ENCODE data around the gene CBX3.

DNA sequence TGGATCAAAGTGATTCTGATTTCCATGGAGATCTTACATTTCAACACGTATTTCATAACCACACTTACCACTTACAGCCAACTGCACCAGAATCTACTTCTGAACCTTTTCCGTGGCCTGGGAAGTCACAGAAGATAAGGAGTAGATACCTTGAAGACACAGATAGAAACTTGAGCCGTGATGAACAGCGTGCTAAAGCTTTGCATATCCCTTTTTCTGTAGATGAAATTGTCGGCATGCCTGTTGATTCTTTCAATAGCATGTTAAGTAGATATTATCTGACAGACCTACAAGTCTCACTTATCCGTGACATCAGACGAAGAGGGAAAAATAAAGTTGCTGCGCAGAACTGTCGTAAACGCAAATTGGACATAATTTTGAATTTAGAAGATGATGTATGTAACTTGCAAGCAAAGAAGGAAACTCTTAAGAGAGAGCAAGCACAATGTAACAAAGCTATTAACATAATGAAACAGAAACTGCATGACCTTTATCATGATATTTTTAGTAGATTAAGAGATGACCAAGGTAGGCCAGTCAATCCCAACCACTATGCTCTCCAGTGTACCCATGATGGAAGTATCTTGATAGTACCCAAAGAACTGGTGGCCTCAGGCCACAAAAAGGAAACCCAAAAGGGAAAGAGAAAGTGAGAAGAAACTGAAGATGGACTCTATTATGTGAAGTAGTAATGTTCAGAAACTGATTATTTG lies 16.3 kb upstream of the CBX3 start:
- TF ChIP-seq, protein P1, sequence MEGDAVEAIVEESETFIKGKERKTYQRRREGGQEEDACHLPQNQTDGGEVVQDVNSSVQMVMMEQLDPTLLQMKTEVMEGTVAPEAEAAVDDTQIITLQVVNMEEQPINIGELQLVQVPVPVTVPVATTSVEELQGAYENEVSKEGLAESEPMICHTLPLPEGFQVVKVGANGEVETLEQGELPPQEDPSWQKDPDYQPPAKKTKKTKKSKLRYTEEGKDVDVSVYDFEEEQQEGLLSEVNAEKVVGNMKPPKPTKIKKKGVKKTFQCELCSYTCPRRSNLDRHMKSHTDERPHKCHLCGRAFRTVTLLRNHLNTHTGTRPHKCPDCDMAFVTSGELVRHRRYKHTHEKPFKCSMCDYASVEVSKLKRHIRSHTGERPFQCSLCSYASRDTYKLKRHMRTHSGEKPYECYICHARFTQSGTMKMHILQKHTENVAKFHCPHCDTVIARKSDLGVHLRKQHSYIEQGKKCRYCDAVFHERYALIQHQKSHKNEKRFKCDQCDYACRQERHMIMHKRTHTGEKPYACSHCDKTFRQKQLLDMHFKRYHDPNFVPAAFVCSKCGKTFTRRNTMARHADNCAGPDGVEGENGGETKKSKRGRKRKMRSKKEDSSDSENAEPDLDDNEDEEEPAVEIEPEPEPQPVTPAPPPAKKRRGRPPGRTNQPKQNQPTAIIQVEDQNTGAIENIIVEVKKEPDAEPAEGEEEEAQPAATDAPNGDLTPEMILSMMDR (IDR thresholded peaks at IDR 0.05; ENCODE audit: borderline replicate concordance, extremely low read depth, low read length, poor library complexity, severe bottlenecking) = no peak
- TF ChIP-seq EZH2 (IDR thresholded peaks at IDR 0.05; ENCODE audit: borderline replicate concordance, low read depth, low read length, severe bottlenecking) = no peak

Measured in DND-41 (cell line).